PC-9 (cell line): ENCODE data around the gene HSP90AB1. TPM values are rescaled to one million over a fixed set of nuclear protein-coding genes. Genes with fewer than 3 reads are reported as not detected.

ENCODE experiments used
- Bru-seq: library from RNA; stranded (reverse); fragments of 400-500 nt; gene quantifications from one replicate; lab custom pipeline; 2021; lab: Mats Ljungman, UMichigan
- BruChase-seq, 2 experiments: library from RNA; stranded (reverse); fragments of 400-500 nt; gene quantifications; one replicate each; lab custom pipeline; 2021; lab: Mats Ljungman, UMichigan
- BruUV-seq: library from RNA; stranded (reverse); fragments of 400-500 nt; replicated peaks from 2 replicates; lab custom pipeline; 2021; lab: Mats Ljungman, UMichigan
- CTCF ChIA-PET: fragments of 300-600 bp; sonication (Branson Sonifier 250); formaldehyde crosslinking; loops from one replicate; lab custom pipeline; 2022; ENCODE audit warnings: antibody characterized with exemption; lab: Charles Lee
- POLR2A ChIA-PET: fragments of 300-600 bp; sonication (Branson Sonifier 250); formaldehyde crosslinking; loops from one replicate; lab custom pipeline; 2022; ENCODE audit warnings: antibody characterized with exemption; ENCODE audit not compliant: unreplicated experiment; lab: Charles Lee
- DNase-seq, 2 experiments: peaks; one replicate each; pipeline versions ENCODE4 v3.0.0 to v3.0.0-alpha.2; 2015 to 2022; ENCODE audit warnings: mixed read lengths in 1 of 2
- H2AFZ ChIP-seq: fragments of 200-600 bp; sonication (generic); 2 replicates; pipeline ENCODE4 v1.8.1; 2017; ENCODE audit warnings: antibody characterized with exemption
- H3F3A ChIP-seq: fragments of 200-600 bp; sonication (generic); 2 replicates; pipeline ENCODE4 v1.8.1; 2017; ENCODE audit warnings: antibody characterized with exemption, mild to moderate bottlenecking, low read depth; ENCODE audit not compliant: insufficient read depth
- H3K27ac ChIP-seq: fragments of 200-600 bp; sonication (generic); 2 replicates; pipeline ENCODE4 v1.6.1; 2016; ENCODE audit warnings: mixed run types
- H3K27me3 ChIP-seq: fragments of 200-600 bp; sonication (generic); 2 replicates; pipeline ENCODE4 v1.6.1; 2016; ENCODE audit warnings: low read depth, mixed run types; ENCODE audit not compliant: insufficient read depth
- H3K36me3 ChIP-seq: fragments of 200-600 bp; sonication (generic); 2 replicates; pipeline ENCODE4 v1.6.1; 2016; ENCODE audit warnings: low read depth, mixed run types
- H3K4me1 ChIP-seq: fragments of 200-600 bp; sonication (generic); replicated peaks from 2 replicates; pipeline ENCODE4 v1.6.1; 2016; ENCODE audit warnings: mixed run types; ENCODE audit not compliant: insufficient read depth
- H3K4me2 ChIP-seq: fragments of 200-600 bp; sonication (generic); 2 replicates; pipeline ENCODE4 v1.6.1; 2017; ENCODE audit warnings: mixed run types
- H3K4me3 ChIP-seq: fragments of 200-600 bp; sonication (generic); 2 replicates; pipeline ENCODE4 v1.6.1; 2016; ENCODE audit warnings: mixed run types
- H3K79me2 ChIP-seq: fragments of 200-600 bp; sonication (generic); 2 replicates; pipeline ENCODE4 v1.6.1; 2017; ENCODE audit warnings: low read depth, mixed run types
- H3K9me2 ChIP-seq: fragments of 200-600 bp; sonication (generic); 2 replicates; pipeline ENCODE4 v1.8.1; 2017; ENCODE audit warnings: mild to moderate bottlenecking; ENCODE audit not compliant: insufficient read depth
- H3K9me3 ChIP-seq: fragments of 200-600 bp; sonication (generic); 2 replicates; pipeline ENCODE4 v1.8.1; 2016; ENCODE audit warnings: low read depth; ENCODE audit not compliant: insufficient read depth
- H4K20me1 ChIP-seq: fragments of 200-600 bp; sonication (generic); 2 replicates; pipeline ENCODE4 v1.8.1; 2017; ENCODE audit not compliant: insufficient read depth
- CTCF ChIP-seq: fragments of 200-600 bp; sonication (generic); conservative IDR thresholded peaks from 2 replicates; pipeline ENCODE4 v1.6.1; 2017; ENCODE audit warnings: mixed run types, antibody characterized with exemption, mild to moderate bottlenecking, moderate library complexity
- EZH2 ChIP-seq: fragments of 200-600 bp; sonication (generic); IDR thresholded peaks from 2 replicates; pipeline ENCODE4 v1.8.0; 2017; ENCODE audit warnings: antibody characterized with exemption, low read depth
- intact Hi-C: fragments of 100-400 bp; cut with micrococcal nuclease; formaldehyde crosslinking; loops from one replicate; pipeline ENCODE4 v1.10.0; 2022; ENCODE audit not compliant: unreplicated experiment
- long read RNA-seq: library from polyadenylated mRNA; stranded (forward); transcript quantifications from one replicate; pipeline ENCODE4 v2.0.0, GENCODE V29; 2022
- total RNA-seq: library from RNA; stranded (reverse); gene quantifications from 2 replicates; pipeline ENCODE4 v1.2.3, GENCODE V29; 2021

Gene HSP90AB1
- total RNA-seq (895 and 1,136 TPM in 2 replicates), Bru-seq, nascent RNA (percentile 100 among the genes with signal in this experiment), BruChase-seq, experiment 1, labeled RNA remaining after a 2-hour chase (percentile 100 among the genes with signal in this experiment), BruChase-seq, experiment 2, labeled RNA remaining after a 6-hour chase (percentile 100 among the genes with signal in this experiment)
- long read RNA-seq, transcript HSP90AB1-201 (12 exons, 2,582 nt): minor isoform, 11 of 2,850 reads
- long read RNA-seq, transcript HSP90AB1-203 (12 exons, 2,572 nt): major isoform, 2,642 of 2,850 reads
- long read RNA-seq, partial matches to known transcripts: 139 of 2,850 reads
- long read RNA-seq, other reads (novel, unspliced or antisense): 56 of 2,850 reads

- H3K79me2 ChIP-seq: peaks cover 49% of the 10 kb centered on the region
- peaks cover 52% of the 10 kb centered on the region for H3F3A ChIP-seq
Measured at GRCh38 chr6:44246663-44247337, at the start of gene HSP90AB1. Gene HSP90AB1, plus strand, starts transcription at chr6:44247101. Its CDS starts 1,529 bp downstream, at chr6:44248630.

GRCh38 chr6:44198684-44199083 is 48.2 kb upstream of the HSP90AB1 start:
- no peaks in the 10 kb centered on the region for H3K79me2 ChIP-seq
- H3F3A ChIP-seq: peaks cover 7% of the 10 kb centered on the region
- CTCF ChIA-PET: no interaction called here
- no peaks in the 10 kb centered on the region for H4K20me1 ChIP-seq
- POLR2A ChIA-PET: interaction anchor here (0.6 kb wide), 1 partner anchor 13 kb away, joined by 7 read pairs; no protein-coding TSS in a partner anchor
- BruUV-seq: no TSS peak
- no peak overlapping the region for H3K4me2 ChIP-seq
- no peaks in the 10 kb centered on the region for H3K36me3 ChIP-seq
- no peaks in the 10 kb centered on the region for H3K27me3 ChIP-seq
- H3K9me3 ChIP-seq: no peaks in the 10 kb centered on the region
- no peak for DNase-seq
- H3K4me3 ChIP-seq: no peak overlapping the region
- no peak overlapping the region for H2AFZ ChIP-seq
- no peak overlapping the region for H3K27ac ChIP-seq
- intact Hi-C loops: no loop called here
- peaks cover 19% of the 10 kb centered on the region for H3K4me1 ChIP-seq
- no peak for TF ChIP-seq EZH2
- TF ChIP-seq CTCF: no peak
- H3K9me2 ChIP-seq: no peaks in the 10 kb centered on the region

More at GRCh38 chr6:44246663-44247337, at the start of gene HSP90AB1:
- H3K27me3 ChIP-seq: no peaks in the 10 kb centered on the region
- BruUV-seq: no TSS peak
- peaks cover 47% of the 10 kb centered on the region for H4K20me1 ChIP-seq
- CTCF ChIA-PET: interaction anchor here (0.6 to 0.9 kb wide), 3 partner anchors 11 to 677 kb away, joined by 3 to 23 read pairs (median 4); no protein-coding TSS in a partner anchor
- POLR2A ChIA-PET: interaction anchor here (0.5 to 1.2 kb wide), 8 partner anchors 9 to 810 kb away, joined by 3 to 17 read pairs (median 7); partner anchors contain the start of gene GTPBP2
- no peaks in the 10 kb centered on the region for H3K9me3 ChIP-seq
- no peak for TF ChIP-seq EZH2
- TF ChIP-seq CTCF: no peak
- H3K27ac ChIP-seq: peak within 1 kb of the TSS; percentile 94
- peaks cover 42% of the 10 kb centered on the region for H3K36me3 ChIP-seq
- peaks cover 35% of the 10 kb centered on the region for H3K4me1 ChIP-seq
- intact Hi-C loops: loop anchor here (1.0 to 5.0 kb wide), 3 partner anchors 9 to 129 kb away; no protein-coding TSS in a partner anchor
- peak within 1 kb of the TSS; percentile 93 for H2AFZ ChIP-seq
- peak; percentile 94 to 97 for DNase-seq
- H3K4me3 ChIP-seq: peak within 1 kb of the TSS; percentile 98
- H3K4me2 ChIP-seq: peak within 1 kb of the TSS; percentile 97
- no peaks in the 10 kb centered on the region for H3K9me2 ChIP-seq

- no TSS peak for BruUV-seq
- no peak overlapping the region for H2AFZ ChIP-seq
- peaks cover 31% of the 10 kb centered on the region for H3K4me1 ChIP-seq
- no peaks in the 10 kb centered on the region for H3K36me3 ChIP-seq
- ChIA-PET CTCF (interaction anchor here (0.6 kb wide), 1 partner anchor 35 kb away, joined by 3 read pairs; no protein-coding TSS in a partner anchor), POLR2A (interaction anchor here (0.9 kb wide), 1 partner anchor 22 kb away, joined by 4 read pairs; no protein-coding TSS in a partner anchor)
- H3K4me2 ChIP-seq: no peak overlapping the region
- TF ChIP-seq CTCF: no peak
- TF ChIP-seq EZH2: no peak
- no peak for DNase-seq
- no peaks in the 10 kb centered on the region for H4K20me1 ChIP-seq
- H3F3A ChIP-seq: peaks cover 19% of the 10 kb centered on the region
- H3K4me3 ChIP-seq: no peak overlapping the region
- no peaks in the 10 kb centered on the region for H3K79me2 ChIP-seq
- H3K9me2 ChIP-seq: no peaks in the 10 kb centered on the region
- H3K27ac ChIP-seq: no peak overlapping the region
- intact Hi-C loops: no loop called here
- H3K27me3 ChIP-seq: no peaks in the 10 kb centered on the region
- H3K9me3 ChIP-seq: no peaks in the 10 kb centered on the region
Measured at GRCh38 chr6:44199883-44200282, 47.0 kb upstream of the HSP90AB1 start.
